Activated gamma-delta T cell (primary cell): ENCODE data around the gene CENPP.

ENCODE experiments used
- DNase-seq: peaks from one replicate; lab custom pipeline; 2025; lab: John Stamatoyannopoulos, UW

CENPP gene

GRCh38 chr9:92598382-92598781 is 272.6 kb downstream of the CENPP start:
- DNase-seq = no peak

- no peak for DNase-seq
Observed at GRCh38 chr9:92599938-92600461, 274.2 kb downstream of the CENPP start.

DNA sequence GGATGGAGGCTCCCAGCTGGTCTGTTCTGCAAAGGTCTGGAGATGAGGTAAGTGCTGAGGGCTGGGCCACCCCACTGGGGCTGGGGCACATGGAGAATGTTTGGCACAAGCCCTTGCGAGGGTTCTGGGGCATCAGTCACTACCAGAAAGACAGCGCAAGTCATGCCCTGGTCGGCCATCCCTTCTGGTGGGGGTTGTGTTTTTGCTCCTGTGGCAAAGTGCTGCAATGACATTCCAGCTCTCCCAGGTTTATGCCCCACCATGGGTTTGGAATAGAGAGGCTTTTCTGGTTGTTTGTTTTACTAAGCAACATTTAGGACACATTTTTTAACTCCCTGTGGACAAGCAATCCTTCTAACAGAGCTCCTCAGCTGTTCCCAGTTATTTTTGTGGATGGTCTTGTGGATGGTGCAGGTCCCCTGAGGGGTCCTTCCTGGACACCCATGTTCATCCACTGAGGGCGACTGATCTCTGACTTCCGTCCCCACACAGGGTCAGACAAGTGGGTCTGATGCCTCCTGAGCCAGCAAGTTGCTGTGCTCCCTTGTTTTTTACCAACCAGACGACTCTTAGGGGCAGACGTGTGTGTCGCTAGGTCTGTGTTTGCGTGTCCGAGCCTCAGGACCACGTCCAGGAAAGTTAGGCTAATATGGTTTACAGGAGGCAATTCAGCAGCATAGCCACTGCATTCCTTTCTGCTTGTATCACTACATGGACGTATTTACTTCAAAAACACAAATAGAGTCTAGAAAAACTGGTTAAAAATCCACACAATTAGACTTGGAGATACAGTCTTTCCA is 274.9 kb downstream of the CENPP start:
- DNase-seq = no peak

- DNase-seq = no peak
Observed at GRCh38 chr9:92601451-92601850, 275.7 kb downstream of the CENPP start.

GRCh38 chr9:92602413-92602812 is 276.7 kb downstream of the CENPP start:
- no peak for DNase-seq

- DNase-seq = no peak
Observed at GRCh38 chr9:92603100-92603499, 277.3 kb downstream of the CENPP start.

- no peak for DNase-seq
Observed at GRCh38 chr9:92603990-92604389, 278.2 kb downstream of the CENPP start.

DNA sequence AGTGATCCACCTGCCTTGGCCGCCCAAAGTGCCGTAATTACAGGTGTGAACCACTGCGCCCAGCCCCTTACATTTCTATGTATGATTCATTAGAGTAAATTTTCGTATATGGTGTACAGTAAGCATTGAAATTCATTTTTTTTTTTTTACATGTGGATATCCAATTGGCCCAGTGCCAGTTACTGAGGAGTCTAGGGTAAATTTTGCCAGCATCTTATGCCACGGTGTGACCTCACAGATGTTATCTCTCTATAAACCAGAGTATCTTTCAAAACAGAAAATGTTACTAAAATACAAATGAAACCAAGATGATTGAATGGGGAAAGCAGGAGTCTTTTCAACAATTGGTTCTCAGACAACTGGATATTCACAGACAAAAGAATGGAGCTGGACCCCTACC is 279.5 kb downstream of the CENPP start:
- no peak for DNase-seq

- DNase-seq = no peak
Observed at GRCh38 chr9:92607088-92607487, 281.3 kb downstream of the CENPP start.

GRCh38 chr9:92607773-92608172 is 282.0 kb downstream of the CENPP start:
- no peak for DNase-seq

DNA sequence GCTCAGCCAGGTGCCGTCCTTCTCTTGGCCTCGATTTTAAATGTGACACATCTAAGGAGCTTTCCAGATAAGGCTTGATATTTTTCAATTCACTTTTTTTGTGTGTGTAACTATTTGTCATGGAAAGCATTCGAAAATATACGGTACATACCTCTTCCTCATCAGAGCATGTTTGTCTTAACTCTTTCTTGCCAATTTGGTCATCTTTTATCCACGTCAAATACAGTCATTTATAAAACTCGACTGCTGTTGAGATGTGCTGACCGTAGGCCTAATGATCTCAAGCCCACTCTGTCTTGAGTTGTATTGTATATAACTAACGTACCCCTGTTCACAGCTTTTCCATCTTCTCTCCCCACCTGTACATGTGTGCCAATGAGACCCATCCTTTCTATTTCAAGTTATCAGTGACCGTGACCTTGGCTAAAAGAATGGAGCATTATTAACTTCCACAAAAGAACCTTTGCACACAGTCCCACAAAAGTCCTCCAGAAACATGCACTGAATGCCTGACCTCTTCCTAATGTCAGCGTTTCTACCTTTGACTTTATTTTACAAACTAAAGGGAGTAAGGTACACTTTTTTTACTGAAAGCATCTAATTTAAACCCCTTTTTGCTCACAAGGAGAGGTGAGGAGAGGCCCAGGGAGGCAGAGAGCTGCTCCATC is 282.6 kb downstream of the CENPP start:
- DNase-seq = no peak

DNA sequence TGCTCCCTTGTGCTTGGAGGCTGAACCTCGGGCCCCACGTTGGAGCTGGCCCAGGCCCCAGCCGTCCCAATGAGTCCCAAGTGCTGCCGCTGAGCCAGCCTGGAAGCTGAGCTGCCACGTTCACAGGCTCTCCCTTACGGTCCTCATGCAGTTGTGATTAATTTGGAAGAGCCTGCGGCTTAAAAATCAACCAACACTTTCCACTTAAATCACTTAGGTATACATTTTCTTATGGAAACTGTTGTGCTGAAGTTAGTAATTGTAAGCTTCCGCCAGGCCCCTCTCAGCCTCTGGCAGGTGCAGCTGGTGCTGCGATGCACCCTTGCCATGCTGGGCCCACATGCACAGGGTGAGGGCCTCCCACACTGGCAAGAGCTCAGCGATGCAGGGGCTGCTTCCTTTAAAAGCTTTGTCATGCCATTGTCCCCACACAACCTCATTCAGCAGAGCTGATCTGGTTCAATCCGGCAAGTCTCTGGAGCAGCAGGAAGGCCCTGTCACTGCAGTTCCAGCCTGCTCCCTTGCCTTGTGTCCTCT is 283.2 kb downstream of the CENPP start:
- no peak for DNase-seq

GRCh38 chr9:92610470-92611420 is 285.0 kb downstream of the CENPP start:
- DNase-seq = no peak

GRCh38 chr9:92611621-92612285 is 286.0 kb downstream of the CENPP start:
- no peak for DNase-seq

DNA sequence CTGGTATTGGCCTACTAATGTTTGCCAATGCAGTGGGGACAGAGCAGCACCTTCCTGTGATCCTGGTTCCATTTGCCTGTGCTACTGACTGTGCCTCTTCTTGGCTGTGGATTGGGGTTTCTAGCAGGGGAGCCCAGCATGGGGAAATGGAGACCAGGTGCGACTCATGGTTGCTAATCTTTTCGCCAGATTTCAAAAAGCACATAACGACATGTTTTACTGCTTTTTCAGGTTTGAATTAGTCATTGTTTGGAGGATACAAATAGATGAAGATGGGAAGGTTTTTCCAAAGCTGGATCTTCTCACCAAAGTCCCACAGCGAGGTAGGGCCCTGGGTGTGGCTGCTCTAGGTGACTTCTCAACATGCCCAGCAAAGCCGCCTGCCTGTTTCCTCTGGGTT is 286.5 kb downstream of the CENPP start:
- DNase-seq = no peak

- DNase-seq = no peak
Observed at GRCh38 chr9:92612816-92613215, 287.1 kb downstream of the CENPP start.

DNA sequence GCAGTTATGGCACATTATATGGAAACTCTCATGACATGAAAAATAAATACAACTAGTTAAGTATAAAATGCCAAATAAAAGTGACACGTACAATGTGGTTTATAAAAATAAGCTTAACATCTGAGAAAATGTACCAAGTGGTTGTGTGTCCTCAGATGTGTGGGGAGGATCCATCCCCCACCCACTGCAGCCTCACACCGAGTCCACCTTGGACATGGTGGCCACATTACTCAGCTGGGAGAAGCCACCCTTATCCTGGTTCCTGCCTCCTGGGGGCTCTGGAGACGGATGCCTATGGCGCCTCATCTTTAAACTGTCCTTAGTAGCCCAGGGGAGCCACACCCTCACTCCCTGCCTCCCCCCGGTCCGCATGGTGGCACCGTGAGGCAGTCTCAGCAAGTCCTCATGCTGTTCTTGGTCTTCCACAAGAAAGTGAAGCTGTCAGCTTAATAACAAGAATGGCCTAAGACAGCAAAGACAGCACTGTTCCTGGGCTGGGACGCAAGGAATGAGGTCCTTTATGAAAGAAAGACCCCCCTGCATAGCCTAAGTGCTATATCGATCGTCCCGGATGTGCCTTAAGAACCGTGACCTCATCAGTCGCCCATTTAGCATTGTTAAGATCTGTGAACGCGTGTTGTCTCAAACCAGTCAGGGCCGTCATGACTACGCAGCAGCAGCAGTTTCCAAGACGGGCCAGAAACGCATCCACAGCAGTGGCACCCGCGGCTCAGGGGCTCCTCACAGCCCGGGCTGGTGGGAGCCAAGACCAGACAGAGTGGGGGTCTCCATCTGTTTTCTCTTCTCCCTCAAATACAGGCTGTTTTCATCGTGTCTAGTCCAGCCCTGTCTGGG is 287.7 kb downstream of the CENPP start:
- no peak for DNase-seq

DNA sequence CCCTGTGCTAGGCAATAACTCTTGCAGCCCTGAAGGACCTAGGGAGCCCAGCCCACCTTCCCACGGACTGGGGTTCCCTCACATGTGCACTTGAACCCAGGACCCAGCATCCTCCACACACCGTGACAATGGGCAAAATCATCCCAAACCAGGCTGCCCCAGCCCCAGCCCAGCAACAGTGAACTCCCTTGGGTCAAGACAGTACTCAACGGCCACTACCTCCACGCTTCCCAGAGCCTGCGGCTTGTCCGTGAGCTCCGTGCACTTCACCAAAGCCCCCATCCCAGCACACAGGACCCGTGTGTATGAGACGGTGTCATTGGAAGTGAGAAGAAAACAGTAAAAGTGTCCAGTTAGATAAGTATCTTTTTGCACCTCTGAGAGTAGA is 288.4 kb downstream of the CENPP start:
- no peak for DNase-seq

DNA sequence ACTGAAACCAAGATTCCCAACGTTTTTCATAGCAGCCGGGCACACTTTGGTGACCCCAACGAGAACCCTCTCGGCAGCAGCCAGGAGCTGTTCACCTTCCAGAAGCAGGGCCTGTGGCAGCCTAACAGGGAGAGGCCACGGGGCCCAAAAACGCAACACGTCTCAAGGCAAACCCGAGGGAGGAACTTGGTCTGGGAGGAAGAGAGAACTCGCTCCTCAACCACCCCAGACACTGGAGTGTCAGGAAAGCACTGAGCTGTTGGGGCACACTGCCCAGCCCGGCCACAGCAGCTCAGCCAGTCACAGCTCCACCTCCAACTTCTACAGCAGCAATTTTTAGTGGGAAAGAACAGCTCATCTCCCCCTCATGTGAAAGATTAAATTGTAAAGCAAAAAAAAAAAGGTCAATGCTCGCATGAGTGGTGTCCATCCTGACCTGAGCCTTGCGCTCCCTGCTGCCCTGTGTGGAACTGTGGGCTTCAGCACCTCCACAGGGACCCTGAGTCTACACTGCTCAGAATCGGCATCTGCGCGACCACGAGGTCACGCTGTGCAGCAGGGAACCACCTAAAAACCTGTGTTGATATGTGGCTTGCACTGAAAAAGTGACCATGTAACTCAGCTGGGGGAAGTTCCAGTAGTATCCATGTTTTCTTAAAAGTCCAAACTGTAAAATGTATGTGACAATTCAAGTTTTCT is 289.2 kb downstream of the CENPP start:
- DNase-seq = no peak

- no peak for DNase-seq
Observed at GRCh38 chr9:92615790-92616189, 290.0 kb downstream of the CENPP start.
